ENCODE data around the gene TMPRSS4. TPM values are rescaled to one million over a fixed set of nuclear protein-coding genes. Genes with fewer than 3 reads are reported as not detected.
A peak's percentile ranks its signal among the peaks of the same experiment; 100 is the strongest.

Gene TMPRSS4
- polyA plus RNA-seq, 3 donors, result 21.8 to 34.3 (median 30.3) TPM

GRCh38 chr11:118073554-118073953 lies 3.3 kb upstream of the TMPRSS4 start:
- no peak for DNase-seq

DNA sequence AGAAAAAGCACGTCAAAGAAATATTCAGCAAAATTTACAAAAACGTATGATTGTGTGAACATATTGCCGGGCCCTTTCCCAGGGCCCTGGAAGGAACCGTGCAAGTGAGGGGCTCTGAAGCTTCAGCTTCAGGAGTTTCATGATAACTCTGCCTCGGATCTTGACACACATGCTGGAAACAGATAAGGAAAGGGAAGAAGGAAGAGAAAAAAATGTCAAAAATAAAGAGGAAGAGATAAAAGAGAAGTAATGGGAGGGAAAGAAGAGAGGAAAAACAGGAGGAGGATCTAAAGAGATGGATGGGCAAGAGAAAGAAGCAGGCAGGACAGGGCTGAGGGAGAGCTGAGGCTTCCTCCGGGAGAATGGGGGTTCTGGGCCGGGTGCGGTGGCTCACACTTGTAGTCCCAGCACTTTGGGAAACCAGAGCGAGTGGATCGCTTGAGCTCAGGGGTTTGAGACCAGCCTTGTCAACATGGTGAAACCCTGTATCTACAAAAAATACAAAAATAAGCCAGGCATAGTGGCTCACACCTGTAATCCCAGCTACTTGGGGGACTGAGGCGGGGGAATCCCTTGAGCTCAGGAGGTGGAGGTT lies 2.7 kb upstream of the TMPRSS4 start:
- no peak for DNase-seq

GRCh38 chr11:118074785-118075184 lies 2.1 kb upstream of the TMPRSS4 start:
- no peak for DNase-seq

GRCh38 chr11:118078911-118079411 lies 2.1 kb downstream of the TMPRSS4 start:
- DNase-seq, result peak; percentile 82

DNA sequence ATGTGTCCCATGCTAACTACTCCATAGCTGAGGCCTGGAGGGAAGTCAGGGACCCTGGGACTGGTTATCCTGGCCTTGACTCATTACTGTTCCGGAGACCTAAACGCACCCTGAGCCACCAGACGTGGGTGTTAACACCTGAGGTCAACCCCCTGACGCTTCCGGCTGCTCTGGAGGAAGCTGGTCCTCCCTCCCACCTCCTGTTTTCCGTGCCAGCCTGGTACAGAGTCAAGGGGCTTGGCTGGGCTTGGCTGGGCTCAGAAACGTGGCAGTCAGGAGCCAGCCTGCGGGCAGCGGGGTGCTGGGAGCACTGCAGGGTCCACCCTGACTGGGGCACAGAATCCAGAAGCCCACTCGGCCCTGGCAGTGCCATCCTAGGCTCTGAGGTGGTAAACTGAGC lies 2.6 kb downstream of the TMPRSS4 start:
- DNase-seq, result no peak

DNA sequence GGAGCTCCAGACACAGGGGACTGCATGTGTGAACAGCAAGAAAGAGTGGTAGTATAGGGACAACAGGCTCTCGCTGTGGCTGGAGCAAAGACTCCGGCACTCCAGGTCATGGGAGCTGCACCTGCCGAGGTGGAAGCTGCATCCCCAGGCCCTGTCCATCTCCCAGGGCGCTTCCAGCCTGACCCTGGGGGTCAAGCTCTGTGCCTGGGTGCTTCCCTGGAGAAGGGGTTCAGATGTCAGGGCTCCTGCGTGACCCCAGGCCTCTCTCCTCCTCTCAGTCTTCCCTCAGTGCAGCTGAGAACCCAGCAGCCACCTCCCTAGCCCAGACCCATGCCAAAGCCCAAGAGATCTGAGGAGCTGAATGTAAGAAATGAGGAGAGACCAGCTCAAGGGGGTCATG lies 3.4 kb downstream of the TMPRSS4 start:
- no peak for DNase-seq

GRCh38 chr11:118081241-118081958 lies 4.5 kb downstream of the TMPRSS4 start:
- no peak for DNase-seq

- DNase-seq, result no peak
Measured at GRCh38 chr11:118082880-118083552, 6.1 kb downstream of the TMPRSS4 start.

DNA sequence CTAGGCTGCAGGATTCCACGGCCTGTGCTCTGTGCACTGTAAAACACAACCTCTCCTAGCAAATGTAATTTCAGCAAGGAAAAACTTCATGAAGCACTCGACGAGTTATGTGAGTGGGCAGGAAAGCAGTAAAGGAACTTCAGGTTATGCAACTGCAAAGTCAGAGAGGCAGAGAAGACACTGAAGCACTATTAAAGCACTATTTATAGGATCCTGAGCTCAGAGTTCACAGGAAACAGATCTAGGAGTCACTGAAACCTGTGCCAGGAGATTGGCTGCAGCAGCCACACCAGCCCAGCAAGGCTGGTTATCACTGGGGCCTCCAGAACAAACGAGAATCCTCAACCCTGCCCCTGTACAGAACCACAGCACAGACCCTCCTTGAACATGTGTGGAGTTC lies 7.4 kb downstream of the TMPRSS4 start:
- no peak for DNase-seq

DNA sequence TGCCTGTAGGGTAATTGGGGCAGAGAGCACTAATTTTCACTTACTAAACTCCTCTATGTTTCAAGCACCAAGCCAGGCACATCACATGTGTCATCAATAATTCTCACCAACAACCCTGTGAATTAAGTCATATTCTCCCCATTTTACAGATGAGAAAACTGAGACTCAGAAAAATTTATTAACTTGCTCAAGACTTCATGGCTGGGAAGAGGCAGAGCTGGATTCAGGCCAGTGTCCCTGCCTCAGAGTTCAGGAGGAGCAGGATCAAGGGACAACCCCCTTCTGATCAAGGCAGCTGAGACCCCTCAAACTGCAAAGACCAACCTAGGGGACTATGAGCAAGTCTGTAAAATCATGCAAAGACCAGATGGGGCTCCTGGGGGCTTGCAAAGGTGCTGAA lies 7.8 kb downstream of the TMPRSS4 start:
- no peak for DNase-seq

DNA sequence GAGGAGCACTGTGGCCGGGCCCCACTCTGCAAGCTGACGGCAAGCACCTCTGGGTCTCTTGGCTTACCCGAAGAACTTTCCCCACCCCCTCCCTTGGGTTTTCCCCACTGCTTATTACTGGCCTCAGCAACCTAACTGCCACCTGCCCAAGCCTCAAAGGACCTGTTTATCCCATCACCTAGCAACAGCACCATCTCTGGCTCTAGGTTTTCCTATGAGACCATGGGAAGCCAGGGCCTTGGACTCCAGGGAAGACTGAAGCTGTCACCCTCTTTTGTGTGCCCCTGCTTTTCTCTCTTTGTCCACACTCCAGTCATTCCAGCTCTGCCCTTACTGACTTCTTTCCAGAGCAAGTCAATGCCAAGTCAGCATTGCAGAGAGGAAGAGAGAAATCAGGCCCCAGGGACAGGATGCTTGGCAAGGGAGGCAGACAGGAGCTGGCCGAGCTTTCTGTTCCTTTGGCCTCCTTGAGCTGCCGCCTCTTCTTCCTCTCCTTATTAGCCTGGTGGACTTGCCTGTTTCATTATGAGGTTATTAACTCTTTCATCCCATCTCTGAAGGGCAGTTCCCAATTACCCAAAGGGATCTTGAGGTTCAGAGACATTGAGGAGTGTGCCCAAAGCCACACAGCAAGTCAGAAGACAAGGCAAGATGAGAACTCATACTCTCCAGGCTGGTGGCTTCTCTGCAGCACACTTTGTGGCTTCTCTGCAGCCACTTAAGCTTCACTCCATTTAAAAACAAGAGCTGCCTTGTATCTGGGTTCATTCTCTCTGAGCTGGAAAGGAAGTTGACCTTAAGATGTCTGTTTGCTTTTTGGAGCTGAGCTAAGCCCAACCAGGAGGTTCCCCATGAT lies 10.3 kb downstream of the TMPRSS4 start, which contains the start of gene SMIM35:
Gene SMIM35, minus strand, starts transcription at position 51 of the 856 bp plus-strand sequence. CDS start 206 bp downstream, outside the sequence.
- no peak for DNase-seq

GRCh38 chr11:118087931-118088330 lies 11.1 kb downstream of the TMPRSS4 start:
- no peak for DNase-seq

DNA sequence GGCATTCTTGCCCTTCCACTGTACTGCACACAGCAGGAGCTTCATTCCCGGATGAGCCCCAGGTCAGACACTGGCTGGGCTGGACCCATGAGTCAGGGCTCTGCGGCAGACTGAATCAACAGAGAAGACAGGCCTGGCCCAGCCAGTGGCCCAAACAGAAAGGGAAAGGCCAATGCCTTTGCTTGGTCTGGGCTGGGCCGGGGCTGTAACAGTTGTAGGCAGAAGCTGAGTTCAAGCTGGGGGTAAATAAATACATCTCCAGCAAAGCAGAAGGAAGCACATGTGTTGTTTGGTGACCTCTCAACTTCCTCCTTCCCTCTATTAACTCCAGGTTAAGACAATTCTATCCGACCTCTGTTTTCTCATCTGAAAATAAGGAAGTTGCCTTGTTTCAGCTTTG lies 11.7 kb downstream of the TMPRSS4 start:
- DNase-seq, result no peak

GRCh38 chr11:118090545-118091162 lies 13.8 kb downstream of the TMPRSS4 start:
- no peak for DNase-seq

DNA sequence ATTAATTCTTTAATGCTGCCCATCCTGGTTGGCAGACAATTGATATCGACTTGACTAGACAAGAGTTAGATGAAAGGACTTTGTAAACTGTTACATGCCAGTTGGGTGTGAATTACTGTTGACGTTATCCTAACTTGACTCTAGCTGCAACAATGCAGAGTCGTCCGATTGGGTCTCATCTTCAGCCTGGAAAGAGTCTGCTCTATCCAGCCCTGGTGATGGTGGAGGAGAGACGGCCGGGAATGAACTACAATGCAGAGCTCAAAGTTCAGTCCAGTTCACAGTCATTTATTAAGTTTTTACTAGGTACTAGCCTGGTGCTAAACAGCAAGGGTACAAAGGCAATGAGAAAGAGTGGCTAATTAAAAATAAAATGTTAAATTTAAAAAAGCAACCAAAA lies 14.8 kb downstream of the TMPRSS4 start:
- no peak for DNase-seq

GRCh38 chr11:118092907-118093571 lies 16.2 kb downstream of the TMPRSS4 start:
- DNase-seq, result no peak

- DNase-seq, result no peak
Measured at GRCh38 chr11:118095493-118095892, 18.6 kb downstream of the TMPRSS4 start.

DNA sequence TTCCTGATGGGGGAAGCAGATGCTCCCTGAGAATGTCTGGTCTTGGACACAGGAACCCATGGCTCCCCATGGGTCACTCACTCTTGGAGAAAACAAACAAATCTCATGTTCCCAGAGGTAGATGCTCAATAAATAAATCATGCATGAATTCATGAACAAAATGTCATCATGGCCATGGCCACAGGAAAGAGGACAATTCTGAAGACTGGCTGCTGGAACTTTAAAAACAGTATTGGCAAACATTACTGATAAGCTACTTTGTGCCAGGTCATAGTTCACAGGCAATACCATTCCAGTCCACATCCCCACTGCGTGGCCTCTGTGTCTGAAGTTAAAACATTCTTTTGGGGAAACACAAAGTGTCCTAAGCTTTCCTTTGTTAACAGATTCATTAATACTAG lies 19.1 kb downstream of the TMPRSS4 start:
- DNase-seq, result no peak

DNA sequence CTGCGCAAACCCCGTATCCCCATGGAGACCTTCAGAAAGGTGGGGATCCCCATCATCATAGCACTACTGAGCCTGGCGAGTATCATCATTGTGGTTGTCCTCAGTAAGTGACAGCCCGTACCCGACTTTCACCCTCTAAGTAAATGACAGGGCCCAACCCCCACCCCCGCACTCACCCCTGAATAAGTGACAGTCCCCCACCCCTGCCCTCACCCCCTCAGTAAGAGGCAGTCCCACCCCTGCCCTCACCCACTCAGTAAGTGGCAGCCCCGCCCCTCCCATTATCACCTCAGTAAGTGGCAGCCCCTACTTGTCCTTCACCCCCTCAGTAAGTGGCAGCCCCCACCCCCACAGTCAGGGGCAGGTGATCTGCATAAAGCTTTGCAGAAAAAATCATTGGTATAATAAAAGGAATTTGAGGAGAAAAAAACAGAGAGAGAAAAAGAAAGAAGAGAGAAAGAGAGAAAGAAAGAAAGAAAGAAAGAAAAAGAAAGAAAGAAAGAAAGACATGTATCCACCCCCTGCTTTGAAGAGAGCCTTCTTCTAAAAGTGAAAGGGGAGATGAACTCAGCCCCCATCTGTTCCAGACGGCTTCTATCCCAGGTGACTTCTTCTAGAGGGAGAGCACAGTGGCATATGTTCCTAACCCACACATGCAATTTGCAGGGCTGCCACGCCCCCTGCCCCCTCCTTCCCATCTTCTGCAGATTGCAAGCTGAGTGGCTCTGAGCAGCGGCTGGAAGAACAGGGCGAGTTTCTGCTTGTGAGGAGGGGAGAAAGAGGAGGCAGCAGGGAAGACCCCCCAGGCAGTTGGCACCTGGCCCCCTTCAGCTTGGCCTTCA lies 22.3 kb downstream of the TMPRSS4 start:
- no peak for DNase-seq

Data from renal pelvis (tissue), 4 donors.